ENCODE results near the gene HOXB9. TPM values are rescaled to one million over a fixed set of nuclear protein-coding genes. Genes with fewer than 3 reads are reported as not detected.

HOXB9 gene
- total and polyA plus RNA-seq, 11 donors: not detected

DNA sequence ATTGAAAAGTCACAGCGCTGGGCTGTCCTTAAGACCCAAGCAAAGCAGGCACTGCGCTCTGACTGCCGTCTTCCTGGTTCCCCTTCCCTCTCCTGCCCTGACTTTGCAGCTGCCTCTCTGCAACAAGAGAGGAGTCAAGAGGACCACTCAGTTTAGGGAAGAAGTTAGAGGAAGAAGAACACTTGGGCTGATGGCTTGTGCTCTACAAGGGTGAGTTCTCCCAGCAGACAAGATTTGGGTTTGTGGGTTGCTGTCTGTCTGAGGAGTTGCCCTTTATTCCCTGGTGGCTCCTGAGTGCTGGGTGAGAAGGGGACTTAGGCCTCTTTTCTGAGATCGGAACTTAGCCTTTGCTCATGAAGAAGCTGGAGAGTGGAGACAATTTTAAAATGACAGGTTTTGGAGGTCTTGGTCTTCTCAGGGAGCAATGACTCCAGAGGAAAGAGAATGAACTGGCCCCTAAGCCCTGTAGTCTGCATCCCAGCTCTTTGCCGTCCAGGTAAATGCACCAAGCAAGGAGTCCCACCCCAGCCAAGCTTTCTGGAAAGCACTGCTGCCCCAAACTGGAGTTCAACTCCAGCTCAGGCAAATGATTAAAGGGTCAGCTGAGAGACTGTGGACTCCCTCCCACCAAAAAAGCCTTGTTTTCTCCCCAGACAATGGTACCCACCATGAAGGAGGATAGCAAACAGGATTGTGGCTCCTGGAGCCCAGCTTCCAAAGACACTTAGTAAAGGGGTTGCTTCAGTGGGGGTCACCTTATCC is 2.7 kb upstream of the HOXB9 start:
- Histone ChIP-seq H3K4me1 (peaks cover 7 to 32% (median 21%) of the 10 kb centered on the region in 12 donors), H3K9me3 (no peaks in the 10 kb centered on the region), H3K27ac (no peak overlapping the region), H3K27me3 (peaks cover 84 to 100% (median 100%) of the 10 kb centered on the region in 9 donors), H3K36me3 (no peaks in the 10 kb centered on the region), H3K4me3 (no peak overlapping the region)
- TF ChIP-seq, protein P1, sequence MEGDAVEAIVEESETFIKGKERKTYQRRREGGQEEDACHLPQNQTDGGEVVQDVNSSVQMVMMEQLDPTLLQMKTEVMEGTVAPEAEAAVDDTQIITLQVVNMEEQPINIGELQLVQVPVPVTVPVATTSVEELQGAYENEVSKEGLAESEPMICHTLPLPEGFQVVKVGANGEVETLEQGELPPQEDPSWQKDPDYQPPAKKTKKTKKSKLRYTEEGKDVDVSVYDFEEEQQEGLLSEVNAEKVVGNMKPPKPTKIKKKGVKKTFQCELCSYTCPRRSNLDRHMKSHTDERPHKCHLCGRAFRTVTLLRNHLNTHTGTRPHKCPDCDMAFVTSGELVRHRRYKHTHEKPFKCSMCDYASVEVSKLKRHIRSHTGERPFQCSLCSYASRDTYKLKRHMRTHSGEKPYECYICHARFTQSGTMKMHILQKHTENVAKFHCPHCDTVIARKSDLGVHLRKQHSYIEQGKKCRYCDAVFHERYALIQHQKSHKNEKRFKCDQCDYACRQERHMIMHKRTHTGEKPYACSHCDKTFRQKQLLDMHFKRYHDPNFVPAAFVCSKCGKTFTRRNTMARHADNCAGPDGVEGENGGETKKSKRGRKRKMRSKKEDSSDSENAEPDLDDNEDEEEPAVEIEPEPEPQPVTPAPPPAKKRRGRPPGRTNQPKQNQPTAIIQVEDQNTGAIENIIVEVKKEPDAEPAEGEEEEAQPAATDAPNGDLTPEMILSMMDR (IDR thresholded peaks at IDR 0.05): no peak
- TF ChIP-seq POLR2A (IDR thresholded peaks at IDR 0.05): no peak
- ATAC-seq (no peak), DNase-seq (no peak)
- intact Hi-C loops (cut with DNase I): loop anchor here in 1 of 10 donors (10.0 kb wide), 1 partner anchor 464 kb away; no protein-coding TSS in a partner anchor
- 11 to 31% (median 18%) methylated on average over 5 of the region's 5 CpGs for WGBS, 4 donors

DNA sequence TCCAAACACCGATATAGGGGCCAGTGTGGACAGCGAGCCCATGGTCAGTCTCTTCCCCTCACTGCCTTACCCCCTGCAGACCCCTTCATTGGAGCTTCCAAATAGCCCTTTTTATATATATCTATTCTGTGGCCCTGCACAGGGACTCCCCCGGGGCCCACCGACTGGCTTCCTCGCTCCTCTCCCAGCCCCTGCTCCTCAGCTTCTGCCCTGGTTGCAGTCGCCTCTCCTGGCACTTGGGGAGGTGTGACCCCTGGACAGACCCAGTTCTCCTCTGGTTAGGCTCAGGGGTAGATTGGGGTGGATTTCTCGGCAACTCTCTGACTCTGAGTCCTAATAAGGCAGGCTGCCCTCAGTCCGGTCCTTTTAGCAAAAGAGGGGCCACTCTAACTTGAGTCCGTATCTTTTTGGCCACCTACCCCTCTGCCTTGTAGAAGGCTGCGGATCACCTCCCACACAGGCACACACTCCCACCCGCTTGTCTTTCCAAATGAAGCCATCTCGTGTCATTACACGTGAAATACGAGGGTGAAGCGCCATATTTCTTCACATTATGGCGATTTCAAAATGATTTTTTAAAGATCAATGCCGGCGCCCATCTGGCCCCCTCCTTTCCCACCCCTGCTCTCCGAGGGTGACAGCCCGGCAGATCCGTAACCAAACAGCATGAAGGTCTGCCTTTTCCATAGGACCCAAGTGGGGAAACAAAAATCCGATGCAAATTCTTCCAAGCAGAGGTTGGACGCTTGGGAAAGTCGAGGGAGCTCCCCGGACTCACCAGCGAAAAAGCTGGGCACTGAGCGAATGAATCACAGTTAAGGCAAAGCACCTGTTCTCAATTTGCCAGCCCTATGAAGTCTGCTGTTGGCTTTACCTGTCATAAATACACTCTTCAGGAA is 1.7 kb upstream of the HOXB9 start:
- Histone ChIP-seq H3K4me3 (peak overlapping the region in 1 of 12 donors; percentile 5), H3K9me3 (no peaks in the 10 kb centered on the region), H3K36me3 (no peaks in the 10 kb centered on the region), H3K4me1 (peaks cover 7 to 26% (median 21%) of the 10 kb centered on the region in 12 donors), H3K27me3 (peaks cover 83 to 100% (median 100%) of the 10 kb centered on the region in 9 donors), H3K27ac (no peak overlapping the region)
- no peak for ATAC-seq
- TF ChIP-seq, protein P1 (IDR thresholded peaks at IDR 0.05): no peak
- no peak for TF ChIP-seq POLR2A (IDR thresholded peaks at IDR 0.05)
- intact Hi-C loops (cut with DNase I): loop anchor here in 1 of 10 donors (10.0 kb wide), 1 partner anchor 463 kb away; no protein-coding TSS in a partner anchor
- no peak for DNase-seq
- WGBS, 4 donors: 12 to 17% (median 16%) methylated on average over 26 to 27 of the region's 27 CpGs

DNA sequence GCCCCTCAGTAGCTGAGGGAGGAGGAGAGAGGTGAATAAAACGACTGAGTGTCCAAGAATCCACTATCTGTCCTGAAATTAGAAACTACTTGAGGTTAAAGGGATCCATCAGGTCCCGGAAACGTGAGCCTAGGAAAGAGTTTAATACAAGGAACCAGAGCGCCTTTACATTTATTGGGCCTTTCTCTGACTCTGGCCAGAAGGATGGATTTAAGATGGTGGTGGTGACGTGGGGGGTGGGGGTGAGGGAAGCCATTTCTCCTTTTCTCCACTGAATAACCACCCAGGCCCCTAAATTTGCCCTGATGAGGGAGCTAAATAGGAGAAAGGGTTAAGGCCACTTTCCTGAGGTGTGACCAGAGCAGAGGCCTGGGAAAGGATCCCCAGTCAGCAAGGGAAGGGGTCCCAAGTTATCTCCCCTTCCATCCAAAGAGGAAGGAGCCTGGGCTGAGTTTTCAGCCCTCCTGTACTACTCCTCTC is 1.0 kb upstream of the HOXB9 start:
- DNase-seq (no peak), ATAC-seq (no peak)
- no peak overlapping the region for H3K27ac ChIP-seq
- H3K27me3 ChIP-seq: peaks cover 81 to 100% (median 100%) of the 10 kb centered on the region in 9 donors
- WGBS, 4 donors: 6 to 13% (median 10%) methylated on average over 5 of the region's 5 CpGs
- H3K4me1 ChIP-seq: peaks cover 7 to 26% (median 21%) of the 10 kb centered on the region in 12 donors
- H3K9me3 ChIP-seq: no peaks in the 10 kb centered on the region
- no peak overlapping the region for H3K4me3 ChIP-seq
- H3K36me3 ChIP-seq: no peaks in the 10 kb centered on the region
- TF ChIP-seq POLR2A (IDR thresholded peaks at IDR 0.05): no peak
- TF ChIP-seq, protein P1 (IDR thresholded peaks at IDR 0.05): no peak
- intact Hi-C loops (cut with DNase I): loop anchor here in 1 of 10 donors (10.0 kb wide), 1 partner anchor 462 kb away; no protein-coding TSS in a partner anchor
